ENCODE measurements around the gene RORB. TPM values are rescaled to one million over a fixed set of nuclear protein-coding genes. Genes with fewer than 3 reads are reported as not detected.

RORB gene
- total and polyA plus RNA-seq, 4 donors = 0.40 to 3.9 (median 1.1) TPM

GRCh38 chr9:74595286-74595685, 98.2 kb downstream of the RORB start:
- H3K36me3 ChIP-seq (ENCODE audit: control insufficient read depth in 4 of 4, insufficient read depth in 4 of 4, low read length in 4 of 4) = no peaks in the 10 kb centered on the region
- peaks cover 0 to 1% (median 0%) of the 10 kb centered on the region in 4 donors for H3K9me3 ChIP-seq (ENCODE audit: control insufficient read depth in 4 of 4, insufficient read depth in 3 of 4, low read length in 3 of 4)
- no peaks in the 10 kb centered on the region for H3K27me3 ChIP-seq (ENCODE audit: control insufficient read depth in 3 of 3, insufficient read depth in 3 of 3, low read length in 2 of 3)
- DNase-seq (peak in 1 of 3 donors; percentile 52), ATAC-seq (ENCODE audit: insufficient read depth, low FRiP score) (no peak)
- no peak overlapping the region for H3K9ac ChIP-seq (ENCODE audit: insufficient read depth in 1 of 2, low read length in 2 of 2)
- H3K4me3 ChIP-seq = no peak overlapping the region
- 59 to 69% methylated on average over 2 of the region's 2 CpGs for WGBS, 2 donors
- peaks cover 0 to 8% (median 3%) of the 10 kb centered on the region in 5 donors for H3K4me1 ChIP-seq (ENCODE audit: control insufficient read depth in 5 of 5, insufficient read depth in 5 of 5, low read length in 5 of 5)
- H3K27ac ChIP-seq (ENCODE audit: low read depth in 1 of 2, low read length in 1 of 2) = no peak overlapping the region
- TF ChIP-seq CTCF (IDR thresholded peaks at IDR 0.05; ENCODE audit: control extremely low read depth, extremely low read depth) = no peak

DNA sequence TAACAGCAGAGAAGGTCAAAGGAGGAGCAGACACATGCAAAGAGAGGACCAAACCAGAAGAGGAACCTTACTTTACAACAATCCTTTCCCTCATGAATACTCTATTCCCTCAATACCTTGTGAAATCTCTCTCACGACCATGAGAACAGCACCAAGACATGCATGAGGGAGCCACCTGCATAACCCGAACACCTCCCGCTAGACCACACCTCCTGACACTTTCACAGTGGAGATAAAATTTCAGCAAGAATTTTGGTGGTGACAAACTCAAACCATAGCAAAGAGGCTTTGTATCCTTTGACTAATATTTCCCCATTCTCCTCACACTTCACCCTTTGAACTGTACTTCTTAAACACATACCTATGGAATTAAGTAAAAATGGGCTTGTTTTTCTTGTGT, 101.7 kb downstream of the RORB start:
- ATAC-seq (ENCODE audit: insufficient read depth, low FRiP score) (no peak), DNase-seq (no peak)
- Histone ChIP-seq H3K27me3 (ENCODE audit: control insufficient read depth in 3 of 3, insufficient read depth in 3 of 3, low read length in 2 of 3) (no peaks in the 10 kb centered on the region), H3K4me1 (ENCODE audit: control insufficient read depth in 5 of 5, insufficient read depth in 5 of 5, low read length in 5 of 5) (peaks cover 0 to 5% (median 0%) of the 10 kb centered on the region in 5 donors), H3K9ac (ENCODE audit: insufficient read depth in 1 of 2, low read length in 2 of 2) (no peak overlapping the region), H3K36me3 (ENCODE audit: control insufficient read depth in 4 of 4, insufficient read depth in 4 of 4, low read length in 4 of 4) (no peaks in the 10 kb centered on the region), H3K9me3 (ENCODE audit: control insufficient read depth in 4 of 4, insufficient read depth in 3 of 4, low read length in 3 of 4) (peaks cover 0 to 1% (median 0%) of the 10 kb centered on the region in 4 donors), H3K4me3 (no peak overlapping the region), H3K27ac (ENCODE audit: low read depth in 1 of 2, low read length in 1 of 2) (no peak overlapping the region)
- 71 to 77% methylated on average over 3 of the region's 3 CpGs for WGBS, 2 donors
- no peak for TF ChIP-seq CTCF (IDR thresholded peaks at IDR 0.05; ENCODE audit: control extremely low read depth, extremely low read depth)

DNA sequence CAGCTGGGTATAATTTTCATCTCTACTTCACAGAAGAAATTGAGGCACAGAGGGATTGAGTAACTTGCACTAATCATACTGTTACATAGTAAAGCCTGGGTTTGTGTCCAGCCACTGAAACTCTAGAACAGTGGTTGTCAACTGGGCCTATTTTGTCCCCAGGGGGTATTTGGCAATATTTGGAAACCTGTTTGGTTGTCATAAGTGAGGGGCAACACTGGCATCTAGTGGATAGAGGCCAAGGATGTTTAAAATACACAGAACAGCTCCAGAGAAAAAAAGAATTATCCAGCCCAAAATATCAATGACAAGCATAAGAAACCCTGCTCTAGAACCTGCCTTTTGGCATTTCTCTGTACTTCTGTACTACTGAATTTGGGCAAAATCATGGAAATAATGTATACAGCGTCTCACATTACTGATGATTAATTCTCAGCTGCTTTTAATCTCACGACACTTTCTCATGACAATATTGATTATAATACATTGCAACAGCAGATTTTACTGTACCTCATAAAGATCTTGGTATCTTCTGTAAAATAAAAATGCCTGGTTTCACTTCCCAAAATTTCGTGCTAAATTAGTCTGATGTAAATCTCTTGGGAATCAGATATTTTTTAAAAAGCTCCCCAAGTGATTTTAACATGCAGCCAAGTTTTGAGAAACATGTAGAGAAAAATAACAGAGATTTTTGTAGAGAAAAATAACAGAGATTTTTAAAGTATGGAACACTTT, 112.7 kb downstream of the RORB start:
- Histone ChIP-seq H3K36me3 (ENCODE audit: control insufficient read depth in 4 of 4, insufficient read depth in 4 of 4, low read length in 4 of 4) (no peaks in the 10 kb centered on the region), H3K4me3 (no peak overlapping the region), H3K4me1 (ENCODE audit: control insufficient read depth in 5 of 5, insufficient read depth in 5 of 5, low read length in 5 of 5) (no peaks in the 10 kb centered on the region), H3K27me3 (ENCODE audit: control insufficient read depth in 3 of 3, insufficient read depth in 3 of 3, low read length in 2 of 3) (no peaks in the 10 kb centered on the region), H3K27ac (ENCODE audit: low read depth in 1 of 2, low read length in 1 of 2) (no peak overlapping the region), H3K9me3 (ENCODE audit: control insufficient read depth in 4 of 4, insufficient read depth in 3 of 4, low read length in 3 of 4) (no peaks in the 10 kb centered on the region), H3K9ac (ENCODE audit: insufficient read depth in 1 of 2, low read length in 2 of 2) (no peak overlapping the region)
- no peak for DNase-seq
- no peak for TF ChIP-seq CTCF (IDR thresholded peaks at IDR 0.05; ENCODE audit: control extremely low read depth, extremely low read depth)
- WGBS, 2 donors = 60 to 69% methylated on average over 3 of the region's 3 CpGs
- ATAC-seq (ENCODE audit: insufficient read depth, low FRiP score) = no peak

All from lung (tissue), 12 donors.